HCT116 (cell line): ENCODE results near the gene GABRA5. TPM values are rescaled to one million over a fixed set of nuclear protein-coding genes. Genes with fewer than 3 reads are reported as not detected.

Experiments
- ATAC-seq: fragments of 200-7000 bp; cut with Tn5 transposase; 2 replicates; pipeline ENCODE4 v1.9.1; 2020; ENCODE audit warnings: mild to moderate bottlenecking, moderate library complexity
- BruUV-seq: library from RNA; stranded (reverse); fragments of 400-500 nt; replicated peaks from 2 replicates; lab custom pipeline; 2021; lab: Mats Ljungman, UMichigan
- CTCF ChIA-PET: fragments of 300-600 bp; sonication (Branson Sonifier 250); formaldehyde crosslinking; loops from one replicate; lab custom pipeline; 2021; ENCODE audit warnings: antibody characterized with exemption; lab: Charles Lee
- POLR2A ChIA-PET: fragments of 300-600, 350-600 bp; sonication (Branson Sonifier 250); formaldehyde crosslinking; loops from one replicate; lab custom pipeline; 2021; ENCODE audit warnings: antibody characterized with exemption; lab: Charles Lee
- RAD21 ChIA-PET, 2 experiments: fragments of 300-600 bp; sonication (Branson Sonifier 250); formaldehyde crosslinking; loops; one replicate each; lab custom pipeline; 2023; ENCODE audit warnings: low total read pairs in 2 of 2; ENCODE audit not compliant: uncharacterized antibody in 2 of 2, unreplicated experiment in 2 of 2, low non-redundant PET in 1 of 2; lab: Charles Lee
- DNase-seq: peaks from one replicate; pipeline ENCODE4 v3.0.0-alpha.2; 2010; ENCODE audit warnings: low read depth, low spot score
- H2AFZ ChIP-seq: fragments of 200-600 bp; shearing (Covaris generic), sonication (generic); 2 replicates; pipeline ENCODE4 v1.6.1; 2017; ENCODE audit warnings: low read depth, mixed run types, mixed read lengths, antibody characterized with exemption, low read length; ENCODE audit not compliant: poor library complexity, severe bottlenecking
- H3K27ac ChIP-seq: 2 replicates; pipeline ENCODE4 v1.5.1; 2012; ENCODE audit warnings: low read depth, low read length
- H3K27me3 ChIP-seq: fragments of 200-600 bp; sonication (generic); 2 replicates; pipeline ENCODE4 v1.6.1; 2016; ENCODE audit warnings: mixed run types, low read length, mixed read lengths; ENCODE audit not compliant: insufficient read depth
- H3K36me3 ChIP-seq, 2 experiments: fragments of 200-500 bp in 1 of 2; fragments of 200-600 bp in 1 of 2; sonication (Bioruptor generic) in 1 of 2; sonication (generic) in 1 of 2; 2 replicates each; pipeline versions ENCODE4 v1.5.1 to v1.6.1; 2014 to 2016; ENCODE audit warnings: low read length in 2 of 2, inconsistent platforms in 1 of 2, mixed read lengths in 1 of 2, mixed run types in 1 of 2; ENCODE audit not compliant: insufficient read depth in 2 of 2, control insufficient read depth in 1 of 2
- H3K4me1 ChIP-seq, 2 experiments: fragments of 200-600 bp in 1 of 2; sonication (generic) in 1 of 2; 2 replicates each; pipeline versions ENCODE4 v1.5.1 to v1.6.1; 2012 to 2017; ENCODE audit warnings: low read length in 2 of 2, inconsistent platforms in 1 of 2, mild to moderate bottlenecking in 1 of 2, mixed read lengths in 1 of 2, mixed run types in 1 of 2, moderate library complexity in 1 of 2; ENCODE audit not compliant: insufficient read depth in 2 of 2, control insufficient read depth in 1 of 2
- H3K4me2 ChIP-seq: fragments of 200-600 bp; sonication (generic); 2 replicates; pipeline ENCODE4 v1.6.1; 2017; ENCODE audit warnings: mixed run types, low read length, mixed read lengths
- H3K4me3 ChIP-seq, 2 experiments: fragments of 200-600 bp in 1 of 2; sonication (generic) in 1 of 2; replicated peaks in 1 of 2; 2 replicates each; pipeline ENCODE4 v1.5.1; 2011 to 2016; ENCODE audit warnings: low read length in 2 of 2, control low read depth in 1 of 2, low read depth in 1 of 2, mild to moderate bottlenecking in 1 of 2, mixed read lengths in 1 of 2, mixed run types in 1 of 2
- H3K79me2 ChIP-seq: fragments of 200-600 bp; sonication (generic); 2 replicates; pipeline ENCODE4 v1.6.1; 2017; ENCODE audit warnings: mild to moderate bottlenecking, mixed run types, low read length, moderate library complexity, mixed read lengths; ENCODE audit not compliant: insufficient read depth
- H3K9ac ChIP-seq: fragments of 200-600 bp; sonication (generic); 2 replicates; pipeline ENCODE4 v1.6.1; 2016; ENCODE audit warnings: low read length, mixed read lengths
- H3K9me2 ChIP-seq: fragments of 200-600 bp; sonication (generic), shearing (Covaris generic); 2 replicates; pipeline ENCODE4 v1.6.1; 2017; ENCODE audit warnings: mixed run types, mild to moderate bottlenecking, moderate library complexity; ENCODE audit not compliant: insufficient read depth
- H3K9me3 ChIP-seq, 2 experiments: fragments of 200-500 bp in 1 of 2; fragments of 200-600 bp in 1 of 2; sonication (Bioruptor generic) in 1 of 2; sonication (generic) in 1 of 2; 2 replicates each; pipeline ENCODE4 v1.6.1; 2014 to 2017; ENCODE audit warnings: low read length in 2 of 2, mixed read lengths in 2 of 2, inconsistent platforms in 1 of 2, low read depth in 1 of 2, mild to moderate bottlenecking in 1 of 2, mixed run types in 1 of 2, moderate library complexity in 1 of 2; ENCODE audit not compliant: control insufficient read depth in 1 of 2, insufficient read depth in 1 of 2
- H4K20me1 ChIP-seq: fragments of 200-600 bp; sonication (generic), shearing (Covaris generic); 2 replicates; pipeline ENCODE4 v1.6.1; 2017; ENCODE audit warnings: mixed run types, mild to moderate bottlenecking, moderate library complexity; ENCODE audit not compliant: insufficient read depth
- ATF3 ChIP-seq: IDR thresholded peaks from 2 replicates; pipeline ENCODE4 v1.6.1; 2012
- CBX3 ChIP-seq: IDR thresholded peaks from 2 replicates; pipeline ENCODE4 v1.6.1; 2012; ENCODE audit warnings: low read depth
- CTCF ChIP-seq, 3 experiments: fragments of 200-600 bp in 1 of 3; sonication (generic) in 1 of 3; IDR thresholded peaks in 2 of 3; conservative IDR thresholded peaks in 1 of 3; 2 replicates each; pipeline ENCODE4 v1.5.1; 2012 to 2017; ENCODE audit warnings: low read depth in 2 of 3, low read length in 2 of 3, antibody characterized with exemption in 1 of 3, borderline replicate concordance in 1 of 3, control low read depth in 1 of 3, mild to moderate bottlenecking in 1 of 3, mixed read lengths in 1 of 3, mixed run types in 1 of 3, moderate library complexity in 1 of 3; ENCODE audit not compliant: insufficient read depth in 1 of 3
- ELF1 ChIP-seq: IDR thresholded peaks from 2 replicates; pipeline ENCODE4 v1.6.1; 2012; ENCODE audit warnings: low read depth, borderline replicate concordance
- EZH2phosphoT487 ChIP-seq: fragments of 200-600 bp; IDR thresholded peaks from 2 replicates; pipeline ENCODE4 v1.6.1; 2018; ENCODE audit warnings: antibody characterized with exemption, borderline replicate concordance
- POLR2A ChIP-seq: IDR thresholded peaks from 2 replicates; pipeline ENCODE4 v1.7.0; 2011; ENCODE audit warnings: borderline replicate concordance; ENCODE audit not compliant: insufficient read depth, insufficient read length; ENCODE audit errors: extremely low read depth
- RAD21 ChIP-seq: IDR thresholded peaks from 2 replicates; pipeline ENCODE4 v1.6.1; 2012; ENCODE audit warnings: low read depth, mild to moderate bottlenecking
- SIN3A ChIP-seq: IDR thresholded peaks from 2 replicates; pipeline ENCODE4 v1.6.1; 2012; ENCODE audit warnings: low read depth
- SRF ChIP-seq: IDR thresholded peaks from 2 replicates; pipeline ENCODE4 v1.6.1; 2012; ENCODE audit warnings: low read depth
- TCF7L2 ChIP-seq: IDR thresholded peaks from 2 replicates; pipeline ENCODE4 v1.7.0; 2011; ENCODE audit warnings: borderline replicate concordance, inconsistent platforms; ENCODE audit not compliant: insufficient read depth, insufficient read length; ENCODE audit errors: extremely low read depth
- YY1 ChIP-seq: IDR thresholded peaks from 2 replicates; pipeline ENCODE4 v1.6.1; 2011; ENCODE audit warnings: low read length, low read depth, moderate library complexity, mild to moderate bottlenecking; ENCODE audit not compliant: insufficient replicate concordance; ENCODE audit errors: extremely low read depth
- ZFX ChIP-seq: fragments of 450-650 bp; IDR thresholded peaks from 2 replicates; pipeline ENCODE4 v1.6.1; 2017
- ZNF274 ChIP-seq: fragments of 200-500 bp; sonication (Bioruptor generic); IDR thresholded peaks from 2 replicates; pipeline ENCODE4 v1.6.1; 2014; ENCODE audit warnings: mild to moderate bottlenecking, low read depth, low read length, inconsistent platforms
- intact Hi-C: fragments of 100-400 bp; cut with micrococcal nuclease; formaldehyde crosslinking; loops from 2 replicates; pipeline ENCODE4 v1.10.0; 2022
- total RNA-seq: library from RNA; stranded (reverse); gene quantifications from one replicate; pipeline ENCODE4 v1.2.1, GENCODE V29; 2021; ENCODE audit not compliant: unreplicated experiment
- TF ChIP-seq, protein P1 (sequence below): IDR thresholded peaks from 2 replicates; pipeline ENCODE4 v1.6.1; 2012
- TF ChIP-seq, protein P2 (sequence below): IDR thresholded peaks from 2 replicates; pipeline ENCODE4 v1.6.1; 2012; ENCODE audit warnings: low read depth

Gene GABRA5
- total RNA-seq, 1 experiment from 2014 or later, result not detected

DNA sequence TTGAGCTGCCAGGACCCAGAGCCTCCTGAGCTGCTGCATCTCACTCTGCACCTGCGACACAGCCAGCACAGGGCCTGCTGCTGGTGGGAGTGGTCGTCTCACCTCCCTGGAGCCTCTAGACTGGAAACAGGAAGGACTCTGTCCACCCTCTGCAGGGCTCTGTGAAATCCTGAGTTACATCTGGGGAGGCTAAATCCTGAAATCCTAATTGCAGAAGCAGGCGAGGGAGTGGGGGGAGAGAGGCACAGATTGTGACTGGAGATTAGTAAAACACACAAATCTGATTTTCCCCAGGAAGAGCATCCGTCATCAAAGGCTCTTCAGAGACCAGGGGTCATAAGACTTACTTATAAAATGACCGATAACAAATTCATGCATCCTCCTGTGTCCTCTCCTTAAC is 72.5 kb downstream of the GABRA5 start:
- intact Hi-C loops, result no loop called here
- Histone ChIP-seq H3K36me3 (no peaks in the 10 kb centered on the region), H4K20me1 (no peaks in the 10 kb centered on the region), H3K27ac (no peak overlapping the region), H2AFZ (no peak overlapping the region), H3K9me3 (peaks cover 11 to 57% of the 10 kb centered on the region in 2 experiments; a peak in 2 of 4 replicates), H3K4me2 (no peak overlapping the region), H3K79me2 (no peaks in the 10 kb centered on the region), H3K9me2 (no peaks in the 10 kb centered on the region), H3K27me3 (no peaks in the 10 kb centered on the region), H3K4me3 (no peak overlapping the region), H3K4me1 (no peaks in the 10 kb centered on the region), H3K9ac (no peak overlapping the region)
- POLR2A ChIA-PET, result no interaction called here
- no peak for DNase-seq
- RAD21 ChIA-PET, result no interaction called here
- CTCF ChIA-PET, result no interaction called here
- BruUV-seq, result no TSS peak
- ATAC-seq, result no peak
- TF ChIP-seq, protein P1, sequence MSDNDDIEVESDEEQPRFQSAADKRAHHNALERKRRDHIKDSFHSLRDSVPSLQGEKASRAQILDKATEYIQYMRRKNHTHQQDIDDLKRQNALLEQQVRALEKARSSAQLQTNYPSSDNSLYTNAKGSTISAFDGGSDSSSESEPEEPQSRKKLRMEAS, result no peak

DNA sequence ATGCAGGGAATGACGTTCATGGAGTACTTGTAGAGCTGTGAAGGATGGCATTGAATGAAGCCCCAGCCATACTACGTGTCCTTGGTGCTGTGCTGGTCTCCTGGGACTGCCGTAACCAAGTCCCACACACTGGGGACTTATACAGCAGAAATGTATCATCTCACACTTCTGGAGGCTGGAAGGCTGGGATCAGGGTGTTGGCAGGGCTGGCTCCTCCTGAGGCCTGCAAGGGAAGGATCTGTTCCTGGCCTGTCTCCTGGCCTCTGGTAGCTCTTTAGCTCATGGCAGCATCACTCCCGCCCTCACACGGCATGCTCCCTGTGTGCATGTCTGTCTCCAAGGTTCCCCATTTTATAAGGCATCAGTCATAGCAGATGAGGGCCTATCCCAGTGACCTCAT is 74.6 kb downstream of the GABRA5 start:
- no peaks in the 10 kb centered on the region for H3K36me3 ChIP-seq
- DNase-seq (no peak), ATAC-seq (no peak)
- POLR2A ChIA-PET, result no interaction called here
- intact Hi-C loops, result no loop called here
- CTCF ChIA-PET, result no interaction called here
- no peak overlapping the region for H3K4me2 ChIP-seq
- no peak overlapping the region for H2AFZ ChIP-seq
- H3K9me3 ChIP-seq, result peaks cover 11 to 44% of the 10 kb centered on the region in 2 experiments; a peak in 2 of 4 replicates
- no peaks in the 10 kb centered on the region for H3K27me3 ChIP-seq
- H3K9ac ChIP-seq, result no peak overlapping the region
- H3K9me2 ChIP-seq, result no peaks in the 10 kb centered on the region
- H4K20me1 ChIP-seq, result no peaks in the 10 kb centered on the region
- no peak overlapping the region for H3K27ac ChIP-seq
- RAD21 ChIA-PET, result no interaction called here
- BruUV-seq, result no TSS peak
- no peaks in the 10 kb centered on the region for H3K79me2 ChIP-seq
- H3K4me1 ChIP-seq, result no peaks in the 10 kb centered on the region
- no peak overlapping the region for H3K4me3 ChIP-seq
- TF ChIP-seq ATF3 (no peak), SRF (no peak), YY1 (no peak), RAD21 (no peak), CBX3 (no peak), ELF1 (no peak), CTCF (IDR thresholded peaks at IDR 0.05 in 2 of 3, conservative IDR thresholded peaks at IDR 0.05 in 1 of 3; ENCODE audit: borderline replicate concordance in 1 of 3, insufficient read depth in 1 of 3, low read depth in 2 of 3, low read length in 2 of 3) (no peak), ZFX (no peak), ZNF274 (no peak), POLR2A (no peak), SIN3A (no peak), EZH2phosphoT487 (no peak), TCF7L2 (no peak)
- TF ChIP-seq, protein P1, result no peak
- TF ChIP-seq, protein P2, sequence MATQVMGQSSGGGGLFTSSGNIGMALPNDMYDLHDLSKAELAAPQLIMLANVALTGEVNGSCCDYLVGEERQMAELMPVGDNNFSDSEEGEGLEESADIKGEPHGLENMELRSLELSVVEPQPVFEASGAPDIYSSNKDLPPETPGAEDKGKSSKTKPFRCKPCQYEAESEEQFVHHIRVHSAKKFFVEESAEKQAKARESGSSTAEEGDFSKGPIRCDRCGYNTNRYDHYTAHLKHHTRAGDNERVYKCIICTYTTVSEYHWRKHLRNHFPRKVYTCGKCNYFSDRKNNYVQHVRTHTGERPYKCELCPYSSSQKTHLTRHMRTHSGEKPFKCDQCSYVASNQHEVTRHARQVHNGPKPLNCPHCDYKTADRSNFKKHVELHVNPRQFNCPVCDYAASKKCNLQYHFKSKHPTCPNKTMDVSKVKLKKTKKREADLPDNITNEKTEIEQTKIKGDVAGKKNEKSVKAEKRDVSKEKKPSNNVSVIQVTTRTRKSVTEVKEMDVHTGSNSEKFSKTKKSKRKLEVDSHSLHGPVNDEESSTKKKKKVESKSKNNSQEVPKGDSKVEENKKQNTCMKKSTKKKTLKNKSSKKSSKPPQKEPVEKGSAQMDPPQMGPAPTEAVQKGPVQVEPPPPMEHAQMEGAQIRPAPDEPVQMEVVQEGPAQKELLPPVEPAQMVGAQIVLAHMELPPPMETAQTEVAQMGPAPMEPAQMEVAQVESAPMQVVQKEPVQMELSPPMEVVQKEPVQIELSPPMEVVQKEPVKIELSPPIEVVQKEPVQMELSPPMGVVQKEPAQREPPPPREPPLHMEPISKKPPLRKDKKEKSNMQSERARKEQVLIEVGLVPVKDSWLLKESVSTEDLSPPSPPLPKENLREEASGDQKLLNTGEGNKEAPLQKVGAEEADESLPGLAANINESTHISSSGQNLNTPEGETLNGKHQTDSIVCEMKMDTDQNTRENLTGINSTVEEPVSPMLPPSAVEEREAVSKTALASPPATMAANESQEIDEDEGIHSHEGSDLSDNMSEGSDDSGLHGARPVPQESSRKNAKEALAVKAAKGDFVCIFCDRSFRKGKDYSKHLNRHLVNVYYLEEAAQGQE, result no peak
